Activated CD8-positive, alpha-beta memory T cell treated with anti-CD3 and anti-CD28 coated beads for 1 hour (primary cell): ENCODE results near the gene SLC43A2.
"Not testable (repeated sequence)": the region's sequence is repeated elsewhere in the genome, so short reads cannot be mapped to it uniquely, and the experiment has no call there.

Experiments used
- DNase-seq, 2 donors: peaks; one replicate each; pipeline ENCODE4 v3.0.0-alpha.2; 2020; ENCODE audit warnings: low read depth in 1 of 2; ENCODE audit errors: extremely low read depth in 1 of 2

SLC43A2 gene

DNA sequence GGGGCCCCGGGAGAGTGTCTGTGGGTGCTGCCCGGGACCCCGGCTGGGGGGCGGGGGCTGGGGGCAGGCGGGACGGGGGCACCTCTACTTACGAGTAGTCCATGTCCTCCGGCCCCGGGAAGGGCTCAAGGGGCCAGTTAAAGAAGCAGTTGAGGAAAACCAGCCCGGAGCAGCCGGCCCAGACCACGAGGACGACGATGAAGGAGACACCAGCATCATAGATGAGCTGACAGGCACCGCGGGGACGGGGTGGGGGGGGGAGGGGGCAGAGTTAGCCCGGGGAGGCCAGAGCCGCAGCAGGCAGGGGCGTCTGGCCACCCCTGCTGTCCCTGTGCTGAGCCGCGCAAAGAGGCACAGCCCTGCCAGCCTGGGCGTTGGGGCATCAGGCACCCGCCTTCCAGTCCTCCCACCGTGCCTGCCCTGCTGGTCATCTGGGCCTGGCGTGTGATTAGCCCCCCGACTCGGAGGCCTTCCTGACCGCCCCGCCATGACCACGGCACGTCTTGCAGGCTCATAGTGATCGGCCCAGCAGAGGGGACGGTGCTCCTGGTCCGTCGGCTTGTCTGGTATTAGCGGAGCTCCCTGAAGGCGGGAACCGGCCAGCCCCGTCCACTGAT, 37.1 kb downstream of the SLC43A2 start:
- DNase-seq: no peak

- no peak for DNase-seq
These were observed 37.7 kb downstream of the SLC43A2 start for GRCh38 chr17:1590747-1591473.

- no peak for DNase-seq
These were observed 38.4 kb downstream of the SLC43A2 start for GRCh38 chr17:1590029-1590746.

DNA sequence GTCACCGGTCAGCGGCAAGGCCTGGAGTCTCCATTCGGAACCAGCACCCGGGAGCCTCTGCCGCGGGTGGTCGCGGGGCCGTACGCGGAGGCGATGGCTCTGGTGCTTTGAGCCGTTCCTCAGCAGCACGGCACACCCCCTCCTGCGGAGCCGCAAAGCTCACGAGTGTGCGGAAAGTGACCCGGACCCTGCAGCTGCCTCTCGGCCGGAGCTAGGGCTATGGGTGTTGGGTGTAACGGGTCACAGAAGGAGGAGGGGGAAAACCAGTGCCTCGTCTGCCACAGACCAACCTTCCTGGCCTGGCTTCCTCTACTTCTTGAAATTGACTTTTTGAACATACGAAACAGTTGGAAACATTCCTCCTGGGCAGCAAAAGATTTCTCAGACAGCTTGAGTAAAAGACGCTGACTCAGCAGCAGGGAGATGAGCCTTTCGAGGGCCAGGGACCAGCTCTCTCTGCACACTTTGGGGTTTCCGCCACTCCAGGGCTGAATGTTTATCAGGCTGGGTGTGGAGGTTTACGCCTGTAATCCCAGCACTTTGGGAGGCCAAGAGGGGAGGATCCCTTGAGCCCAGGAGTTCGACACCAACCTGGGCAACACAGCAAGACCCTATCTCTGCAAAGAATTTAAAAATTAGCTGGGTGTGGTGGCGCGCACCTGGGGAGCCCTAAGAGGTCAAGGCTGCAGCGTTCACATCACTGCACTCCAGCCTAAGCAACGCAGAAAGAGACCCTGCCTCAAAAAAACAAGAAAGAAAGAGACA, 39.6 kb downstream of the SLC43A2 start:
- no peak for DNase-seq

- no peak for DNase-seq
These were observed 44.5 kb downstream of the SLC43A2 start for GRCh38 chr17:1584167-1584566.

GRCh38 chr17:1583556-1583955, 45.1 kb downstream of the SLC43A2 start:
- no peak for DNase-seq

DNA sequence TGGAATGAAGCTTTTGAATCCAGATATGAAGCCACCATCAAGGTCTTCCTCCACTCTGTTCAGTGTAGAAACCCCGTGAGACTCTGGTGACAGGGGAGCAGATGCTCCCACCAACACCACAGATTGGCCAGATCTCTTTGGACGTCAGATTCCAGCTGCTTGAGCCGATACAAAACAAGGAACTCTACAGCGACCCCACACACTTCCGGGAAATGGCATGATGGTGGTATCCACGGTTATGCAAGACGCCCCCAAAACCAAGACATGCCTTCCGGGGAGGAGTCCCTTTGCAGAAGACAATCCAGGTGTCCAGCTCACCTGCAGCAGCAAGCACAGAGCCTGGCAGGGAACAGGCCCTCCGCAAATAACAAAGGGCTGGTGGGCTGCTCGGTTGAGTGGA, 46.3 kb downstream of the SLC43A2 start:
- no peak for DNase-seq

GRCh38 chr17:1580979-1581676, 47.5 kb downstream of the SLC43A2 start:
- no peak for DNase-seq

DNA sequence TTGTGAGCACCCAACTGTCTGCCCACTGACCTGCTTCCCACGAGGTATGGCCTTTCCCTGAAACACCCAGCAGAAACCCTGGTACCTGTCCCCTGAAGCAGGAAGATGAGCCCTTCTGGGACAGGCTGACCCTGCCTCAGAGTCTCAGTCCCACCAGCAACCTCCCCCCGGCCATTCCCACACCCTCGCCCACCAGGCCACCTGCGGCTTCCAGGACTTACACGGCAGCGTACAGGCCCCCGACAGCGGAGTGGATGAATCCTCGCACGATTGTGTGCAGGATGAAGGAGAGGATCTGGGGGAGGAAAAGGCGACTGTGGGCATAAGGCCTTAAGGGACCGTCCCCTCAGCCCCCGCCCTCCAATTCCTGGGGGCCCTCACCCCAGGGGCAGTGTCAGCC, 50.6 kb downstream of the SLC43A2 start:
- no peak for DNase-seq

DNA sequence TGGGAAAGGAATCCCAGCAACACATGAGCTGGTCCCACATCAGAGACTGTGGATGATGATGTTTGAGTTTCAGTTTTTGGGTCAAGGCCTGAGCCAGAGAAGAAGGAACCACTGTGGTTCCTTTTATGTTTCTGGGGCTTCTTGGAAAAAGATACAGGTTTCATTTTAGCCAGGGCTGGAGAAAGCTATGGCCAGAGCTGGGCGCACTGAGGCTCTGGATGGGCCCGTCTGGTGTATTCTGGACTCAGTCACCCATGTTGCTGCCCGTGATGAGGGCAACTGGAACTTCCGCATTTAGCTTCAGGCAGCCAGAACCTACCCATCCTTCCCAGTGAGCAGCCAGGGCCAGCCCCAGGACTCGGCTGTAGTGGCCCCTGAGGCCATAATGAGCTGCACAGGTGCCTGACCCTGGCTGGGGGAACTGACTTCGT, 51.0 kb downstream of the SLC43A2 start:
- no peak for DNase-seq

- no peak for DNase-seq
These were observed 51.5 kb downstream of the SLC43A2 start for GRCh38 chr17:1577182-1577581.

DNA sequence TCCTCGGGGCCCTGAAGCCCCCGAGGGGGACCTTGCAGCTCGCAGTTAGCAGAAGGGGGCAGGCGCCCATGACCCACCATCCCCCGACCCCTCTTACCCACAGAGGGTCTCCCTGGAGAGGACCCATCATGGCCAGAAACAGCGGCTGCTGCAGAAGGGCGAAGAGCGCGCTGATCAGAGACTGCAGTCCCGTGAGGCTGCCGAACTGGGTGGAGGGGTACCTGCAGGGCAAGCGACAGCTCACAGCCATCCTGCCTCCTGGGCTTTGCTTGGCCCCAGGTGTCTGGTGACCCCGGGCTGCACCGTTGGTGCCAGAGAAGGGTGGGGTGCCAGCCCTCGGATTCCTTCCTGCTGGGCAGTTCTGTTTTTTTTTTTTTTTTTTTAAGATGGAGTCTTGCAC, 52.1 kb downstream of the SLC43A2 start:
- no peak for DNase-seq

DNA sequence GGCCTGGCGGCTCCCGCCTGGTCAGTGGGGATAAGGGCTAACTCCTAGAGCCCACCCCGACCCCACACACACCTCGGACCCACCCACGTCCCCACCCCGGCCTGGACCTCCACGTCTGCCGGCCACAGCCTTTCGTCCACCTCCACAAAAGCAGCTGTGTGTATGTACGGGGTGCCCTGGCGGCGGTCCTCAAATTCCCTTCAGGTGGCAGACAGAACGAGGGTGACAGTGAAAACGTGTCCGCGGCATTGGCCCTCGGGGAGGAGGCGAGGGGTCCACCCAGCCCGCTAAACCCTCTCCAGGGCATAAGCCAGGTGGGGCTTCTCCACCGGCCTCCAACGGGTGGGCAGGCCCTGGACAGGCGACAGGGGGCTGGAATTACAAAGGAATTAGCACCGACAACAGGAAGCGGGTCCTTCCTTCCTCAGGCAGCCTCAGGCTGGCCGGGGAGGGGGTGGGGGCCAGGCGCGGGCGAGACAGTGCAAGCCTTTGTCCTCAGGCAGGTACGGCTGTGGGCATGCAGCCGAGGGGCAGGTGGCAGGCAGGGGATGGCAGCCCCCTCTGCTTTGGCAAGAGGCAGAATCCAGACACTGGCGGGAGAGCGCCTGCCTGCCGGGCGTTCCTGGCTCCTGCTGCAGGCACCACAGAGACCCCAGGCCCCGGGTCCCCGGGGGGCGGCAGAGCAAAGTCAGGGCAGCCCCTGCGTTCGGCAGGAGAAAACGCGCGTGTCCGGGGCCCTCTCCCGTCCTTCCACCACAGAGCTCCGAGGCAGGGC, 53.8 kb downstream of the SLC43A2 start:
- DNase-seq: no peak

- DNase-seq: peak in 1 of 2 donors; percentile 33
These were observed 54.5 kb downstream of the SLC43A2 start for GRCh38 chr17:1573932-1574696.

DNA sequence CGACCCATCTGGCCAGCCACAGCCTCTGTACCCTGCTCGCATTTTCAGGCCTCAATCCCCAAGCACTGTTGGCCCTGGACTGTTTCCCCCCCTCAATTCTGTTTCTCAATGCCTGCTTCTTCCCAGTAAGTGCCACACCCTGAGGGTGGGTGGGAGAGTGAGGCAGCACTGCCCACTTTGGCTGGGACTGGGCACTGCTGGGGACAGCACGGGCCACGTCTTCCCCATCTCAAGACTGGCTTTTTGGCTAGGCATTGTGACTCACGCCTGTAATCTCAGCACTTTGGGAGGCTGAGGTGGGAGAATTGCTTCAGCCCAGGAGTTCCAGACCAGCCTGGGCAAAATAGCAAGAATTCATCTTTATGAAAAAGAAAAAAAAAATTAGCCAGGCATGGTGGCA, 56.0 kb downstream of the SLC43A2 start:
- DNase-seq: not testable (repeated sequence)

GRCh38 chr17:1571341-1571704, 57.3 kb downstream of the SLC43A2 start:
- DNase-seq: no peak

- DNase-seq: no peak
These were observed 59.5 kb downstream of the SLC43A2 start for GRCh38 chr17:1568950-1569810.

DNA sequence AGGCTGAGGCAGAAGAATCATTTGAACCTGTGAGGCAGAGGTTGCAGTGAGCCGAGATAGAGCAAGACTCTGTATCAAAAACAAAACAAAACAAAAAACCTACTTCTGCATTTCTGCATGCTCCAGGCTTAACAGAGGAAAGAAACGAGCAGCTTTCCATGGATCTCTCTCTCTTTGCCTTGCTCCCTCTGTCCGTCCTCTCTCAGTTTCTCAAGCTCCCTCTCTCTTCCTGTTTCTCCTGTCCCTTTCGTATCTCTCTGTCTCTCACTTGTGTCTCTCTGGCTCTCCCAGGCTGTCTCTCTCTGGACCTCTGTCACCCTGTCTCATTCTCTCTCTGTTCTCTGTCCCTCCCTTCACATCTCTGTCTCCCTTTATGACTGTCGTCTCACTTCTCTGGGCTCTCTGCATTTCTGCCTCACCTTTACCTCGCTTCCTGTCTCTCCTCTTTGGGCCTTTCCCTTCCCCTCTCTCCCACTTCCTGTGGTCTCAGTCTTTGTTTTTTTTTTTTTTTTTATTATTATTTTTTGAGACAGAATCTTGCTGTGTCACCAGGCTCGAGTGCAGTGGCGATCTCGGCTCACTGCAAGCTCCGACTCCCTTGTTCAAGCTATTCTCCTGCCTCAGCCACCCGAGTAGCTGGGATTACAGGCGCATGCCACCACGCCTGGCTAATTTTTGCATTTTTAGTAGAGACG, 62.0 kb downstream of the SLC43A2 start:
- no peak for DNase-seq
